HT-29 (cell line): ENCODE results near the gene CARS1. TPM values are rescaled to one million over a fixed set of nuclear protein-coding genes. Genes with fewer than 3 reads are reported as not detected.
"Not testable (repeated sequence)": the region's sequence is repeated elsewhere in the genome, so short reads cannot be mapped to it uniquely, and the experiment has no call there.

Experiments
- DNase-seq: peaks from one replicate; pipeline ENCODE4 v3.0.0-alpha.2; 2015; ENCODE audit warnings: low spot score
- total RNA-seq: library from RNA; depleted of rRNA; stranded (reverse); fragments of >200 nt; shearing (Covaris generic); gene quantifications from 2 replicates; pipeline ENCODE4 v1.2.3, GENCODE V29; 2014

The CARS1 gene
- total RNA-seq, 1 experiment from 2014 or later = 55.8 TPM

- no peak for DNase-seq
Measured at GRCh38 chr11:3090096-3090901, 33.1 kb upstream of the CARS1 start.

- no peak for DNase-seq
Measured at GRCh38 chr11:3089236-3090061, 32.2 kb upstream of the CARS1 start.

- DNase-seq = no peak
Measured at GRCh38 chr11:3088806-3089205, 31.6 kb upstream of the CARS1 start.

GRCh38 chr11:3087821-3088800 is 30.9 kb upstream of the CARS1 start:
- no peak for DNase-seq

- no peak for DNase-seq
Measured at GRCh38 chr11:3087373-3087772, 30.1 kb upstream of the CARS1 start.

GRCh38 chr11:3086671-3087150 is 29.5 kb upstream of the CARS1 start:
- DNase-seq = no peak

GRCh38 chr11:3086114-3086513 is 28.9 kb upstream of the CARS1 start:
- no peak for DNase-seq

- DNase-seq = no peak
Measured at GRCh38 chr11:3085052-3085451, 27.8 kb upstream of the CARS1 start.

- DNase-seq = no peak
Measured at GRCh38 chr11:3083321-3083720, 26.1 kb upstream of the CARS1 start.

GRCh38 chr11:3081386-3081751 is 24.1 kb upstream of the CARS1 start:
- no peak for DNase-seq

- no peak for DNase-seq
Measured at GRCh38 chr11:3080733-3081385, 23.6 kb upstream of the CARS1 start.

GRCh38 chr11:3080104-3080503 is 22.9 kb upstream of the CARS1 start:
- DNase-seq = no peak

GRCh38 chr11:3077846-3078440 is 20.7 kb upstream of the CARS1 start:
- DNase-seq = no peak

- no peak for DNase-seq
Measured at GRCh38 chr11:3077189-3077836, 20.1 kb upstream of the CARS1 start.

GRCh38 chr11:3074912-3075589 is 17.8 kb upstream of the CARS1 start:
- DNase-seq = no peak

GRCh38 chr11:3073029-3073435 is 15.8 kb upstream of the CARS1 start:
- DNase-seq = no peak

- no peak for DNase-seq
Measured at GRCh38 chr11:3069425-3069824, 12.2 kb upstream of the CARS1 start.

GRCh38 chr11:3066308-3066707 is 9.1 kb upstream of the CARS1 start:
- DNase-seq = not testable (repeated sequence)

GRCh38 chr11:3064709-3065108 is 7.5 kb upstream of the CARS1 start:
- DNase-seq = not testable (repeated sequence)
